ENCODE measurements around the gene FIS1.
"Not testable (repeated sequence)": the region's sequence is repeated elsewhere in the genome, so short reads cannot be mapped to it uniquely, and the experiment has no call there.

FIS1 gene

GRCh38 chr7:101255796-101256195 is 10.9 kb upstream of the FIS1 start:
- no peak for DNase-seq (ENCODE audit: low spot score)

- not testable (repeated sequence) for DNase-seq (ENCODE audit: low spot score)
These were observed 8.3 kb upstream of the FIS1 start for GRCh38 chr7:101253199-101253598.

- peak; percentile 99 for DNase-seq (ENCODE audit: low spot score)
These were observed 7.2 kb upstream of the FIS1 start for GRCh38 chr7:101251871-101252659.

DNA sequence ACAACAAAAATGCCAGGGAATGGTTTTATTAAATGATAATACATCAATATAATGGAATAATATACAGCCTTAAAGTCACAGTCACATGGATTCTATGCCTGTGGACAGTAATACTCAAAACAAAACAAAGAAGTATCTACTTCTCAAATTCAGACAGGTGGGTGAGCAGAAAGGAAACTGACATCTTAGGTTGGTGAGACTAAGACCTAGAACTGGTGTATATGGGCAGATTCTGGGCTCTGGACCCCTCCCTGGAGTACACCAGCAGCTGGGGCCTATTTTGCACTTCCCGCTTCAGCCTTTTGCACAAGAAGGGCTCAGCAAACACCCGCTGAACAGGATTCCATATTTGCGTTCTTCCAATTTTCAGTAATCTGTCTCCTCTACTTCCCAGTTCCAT is 5.4 kb upstream of the FIS1 start:
- DNase-seq (ENCODE audit: low spot score) = no peak

DNA sequence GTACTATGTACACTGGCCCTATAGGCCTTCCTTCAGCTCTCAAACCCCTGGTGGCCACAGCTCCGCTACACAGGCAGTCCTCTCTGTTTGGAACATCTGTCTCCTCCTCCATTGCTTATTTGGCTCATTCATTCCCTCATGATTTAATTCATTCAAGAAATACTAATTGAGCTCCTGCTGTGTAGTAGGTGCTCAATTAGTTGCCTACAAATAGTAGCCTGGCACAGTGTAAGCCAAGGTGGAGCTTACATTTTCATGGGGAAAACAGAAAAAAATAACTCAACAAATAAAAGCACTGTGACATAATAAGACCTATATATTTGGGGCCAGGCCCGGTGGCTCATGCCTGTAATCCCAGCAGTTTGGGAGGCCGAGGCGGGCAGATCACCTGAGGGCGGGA is 3.4 kb upstream of the FIS1 start:
- DNase-seq (ENCODE audit: low spot score) = no peak

DNA sequence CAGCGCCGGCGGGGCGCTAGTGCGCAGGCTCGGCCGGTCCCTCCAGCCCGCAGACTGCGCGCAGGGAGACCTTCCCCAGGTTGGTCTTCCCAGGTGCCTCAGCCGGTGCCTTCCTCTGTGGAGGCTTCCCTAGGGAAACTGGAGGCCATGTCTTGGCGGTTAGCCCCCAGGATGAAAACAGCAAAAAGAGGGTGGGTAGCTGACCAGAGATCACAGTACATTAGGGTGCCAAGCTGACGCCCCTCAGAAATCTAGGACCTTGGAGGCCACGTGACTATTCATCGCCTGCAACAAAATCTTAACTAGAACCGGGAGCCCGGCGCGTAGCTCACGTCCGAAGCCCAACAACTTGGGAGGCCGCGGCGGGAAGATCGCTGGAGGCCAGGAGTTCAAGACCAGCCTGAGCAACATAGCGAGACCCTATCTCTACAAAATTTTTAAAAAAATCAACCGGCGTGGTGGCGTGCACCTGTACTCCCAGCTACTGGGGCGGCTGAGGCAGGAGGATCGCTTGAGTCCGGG is 327 bp upstream of the FIS1 start:
- no peak for DNase-seq (ENCODE audit: low spot score)

GRCh38 chr7:101243646-101244374 is 1.1 kb downstream of the FIS1 start:
- DNase-seq (ENCODE audit: low spot score) = peak; percentile 25

GRCh38 chr7:101241443-101242349 is 3.2 kb downstream of the FIS1 start:
- DNase-seq (ENCODE audit: low spot score) = no peak

DNA sequence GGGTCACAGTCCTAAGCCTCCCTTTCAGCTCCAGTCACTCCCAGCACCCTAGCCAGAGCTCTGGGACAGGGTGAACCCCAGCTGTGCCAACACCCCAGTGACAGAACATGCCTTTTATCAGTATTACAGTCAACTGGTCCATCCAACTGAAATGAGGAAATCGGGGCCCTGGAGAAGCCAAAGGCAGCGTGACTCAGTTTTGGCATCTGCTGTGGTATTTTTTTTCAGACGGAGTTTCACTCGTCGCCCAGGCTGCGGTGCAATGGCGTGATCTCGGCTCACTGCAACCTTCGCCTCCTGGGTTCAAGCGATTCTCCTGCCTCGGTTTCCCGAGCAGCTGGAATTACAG is 3.9 kb downstream of the FIS1 start:
- no peak for DNase-seq (ENCODE audit: low spot score)

- DNase-seq (ENCODE audit: low spot score) = no peak
These were observed 4.5 kb downstream of the FIS1 start for GRCh38 chr7:101240226-101241014.

- DNase-seq (ENCODE audit: low spot score) = no peak
These were observed 5.0 kb downstream of the FIS1 start for GRCh38 chr7:101239951-101240220.

DNA sequence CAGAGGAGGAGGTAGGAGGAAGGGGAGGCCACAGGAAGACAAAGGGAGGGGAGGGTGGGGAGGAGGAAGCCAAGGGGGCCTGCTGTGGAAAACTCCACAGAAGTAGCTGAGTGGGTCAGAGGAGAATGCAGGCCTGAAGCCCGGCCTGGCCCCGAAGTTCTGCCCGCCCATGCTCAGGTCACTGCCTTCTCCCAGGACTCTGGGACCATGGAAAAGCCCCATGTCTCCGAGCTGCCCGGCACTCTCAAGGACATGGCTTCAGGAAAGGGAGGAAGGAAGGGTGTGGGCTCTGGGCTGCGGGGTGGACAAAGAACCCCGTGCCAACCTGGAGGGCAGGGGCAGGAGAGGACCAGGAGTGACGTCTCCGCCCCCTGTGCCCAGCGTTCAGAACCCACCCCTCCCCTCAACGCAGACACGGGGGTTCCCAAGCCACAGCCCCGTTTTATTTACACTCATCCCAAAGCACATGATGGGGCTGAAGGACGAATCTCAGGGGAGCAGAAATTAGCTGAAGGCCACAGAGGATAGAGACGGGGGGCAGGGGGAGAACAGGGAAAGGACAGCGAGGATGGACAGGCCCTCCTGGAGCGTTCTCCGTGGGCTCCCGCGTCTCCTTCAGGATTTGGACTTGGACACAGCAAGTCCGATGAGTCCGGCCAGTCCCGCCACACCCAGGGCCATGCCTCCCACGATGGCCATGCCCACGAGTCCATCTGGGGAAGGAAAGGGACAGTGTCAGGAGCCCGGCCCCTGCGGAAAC is 5.5 kb downstream of the FIS1 start:
- no peak for DNase-seq (ENCODE audit: low spot score)

DNA sequence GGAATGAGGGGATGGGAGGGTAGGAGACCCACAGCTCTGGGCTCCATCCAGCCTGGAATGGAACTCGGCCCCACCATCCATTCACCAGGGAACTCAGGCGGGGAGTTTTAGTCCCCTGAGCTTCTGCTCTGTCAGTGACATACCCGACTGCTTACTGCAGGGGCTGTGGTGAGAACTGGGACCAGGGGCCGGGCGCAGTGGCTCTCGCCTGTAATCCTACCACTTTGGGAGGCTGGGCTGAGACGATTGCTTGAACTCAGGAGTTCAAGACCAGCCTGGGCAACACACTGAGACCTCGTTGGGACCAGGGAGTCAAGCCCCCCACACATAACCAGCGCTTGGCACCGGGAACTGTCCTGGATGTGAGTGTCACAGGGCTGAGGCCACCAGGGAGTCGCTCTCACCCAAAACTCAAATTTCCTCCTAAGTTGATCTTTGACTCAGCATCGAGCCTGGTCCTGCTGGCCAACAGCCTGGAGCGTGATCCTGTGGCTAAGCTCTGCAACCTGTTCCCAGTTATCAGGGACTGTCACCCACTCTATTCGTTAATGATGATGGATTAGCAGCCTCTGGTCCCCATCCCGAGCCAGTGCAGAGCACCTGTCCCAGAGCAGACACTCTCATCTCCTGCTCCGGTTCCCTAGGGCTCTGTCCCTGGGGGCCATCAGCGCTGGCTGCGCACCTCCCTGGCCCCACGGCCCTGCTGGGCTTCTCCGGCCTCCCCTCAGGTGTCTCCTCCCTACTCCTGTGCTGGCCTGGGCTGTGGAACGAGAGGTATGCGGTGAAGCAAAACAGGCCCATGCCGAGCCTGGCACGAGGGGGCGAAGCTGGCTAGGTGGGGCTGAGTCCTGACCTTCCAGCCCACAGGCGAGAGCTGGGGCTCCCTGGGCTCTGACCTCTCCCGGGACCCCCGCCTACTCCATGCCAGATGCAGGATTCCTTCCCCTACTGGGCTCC is 6.4 kb downstream of the FIS1 start:
- DNase-seq (ENCODE audit: low spot score) = no peak

DNA sequence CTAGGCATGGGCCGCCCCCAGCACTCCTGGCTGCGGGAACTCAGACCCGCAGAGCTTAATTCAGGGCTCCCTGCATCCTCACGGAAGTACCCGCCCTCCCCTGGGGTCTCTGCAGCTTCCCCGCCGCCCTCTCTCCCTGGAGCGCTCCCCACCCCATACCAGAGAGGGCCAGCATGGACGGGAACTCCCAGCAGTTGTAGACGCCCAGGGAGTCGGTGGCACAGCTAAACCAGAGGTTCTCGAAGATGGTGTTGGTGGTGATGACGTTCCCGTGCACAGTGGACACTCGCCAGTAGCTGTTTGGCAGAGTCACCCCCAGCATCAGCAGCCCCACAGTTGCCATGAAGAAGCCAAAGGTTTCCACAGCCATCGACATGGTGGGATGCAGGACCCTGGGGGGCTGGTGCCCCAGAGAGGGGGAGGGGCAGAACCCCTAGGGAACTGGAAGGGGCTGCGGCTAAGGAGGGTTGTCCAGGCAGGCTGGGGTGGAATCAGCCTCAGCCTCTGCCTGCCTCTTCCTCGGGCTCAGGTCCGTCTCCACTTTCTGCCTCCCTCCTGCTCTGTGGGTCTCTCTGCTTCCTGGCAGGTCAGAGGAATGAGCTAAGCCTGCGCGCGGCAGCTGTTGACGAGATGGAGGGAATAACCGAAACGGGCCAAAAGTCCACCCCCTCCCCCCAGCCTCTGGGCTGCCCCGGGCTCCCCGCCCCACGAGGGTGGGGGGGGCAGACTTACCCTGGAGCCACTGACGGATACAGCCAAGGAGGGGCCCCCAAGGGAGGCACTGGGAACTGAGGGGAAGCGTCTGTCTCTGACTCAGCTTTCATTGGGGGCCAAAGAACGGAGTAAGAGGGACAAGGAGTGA is 7.4 kb downstream of the FIS1 start, which contains the start of gene CLDN15:
Gene CLDN15, minus strand, starts transcription at position 597 of the 862 bp plus-strand sequence. Its CDS starts 221 bp downstream, at position 376.
- DNase-seq (ENCODE audit: low spot score) = peak; percentile 9

DNA sequence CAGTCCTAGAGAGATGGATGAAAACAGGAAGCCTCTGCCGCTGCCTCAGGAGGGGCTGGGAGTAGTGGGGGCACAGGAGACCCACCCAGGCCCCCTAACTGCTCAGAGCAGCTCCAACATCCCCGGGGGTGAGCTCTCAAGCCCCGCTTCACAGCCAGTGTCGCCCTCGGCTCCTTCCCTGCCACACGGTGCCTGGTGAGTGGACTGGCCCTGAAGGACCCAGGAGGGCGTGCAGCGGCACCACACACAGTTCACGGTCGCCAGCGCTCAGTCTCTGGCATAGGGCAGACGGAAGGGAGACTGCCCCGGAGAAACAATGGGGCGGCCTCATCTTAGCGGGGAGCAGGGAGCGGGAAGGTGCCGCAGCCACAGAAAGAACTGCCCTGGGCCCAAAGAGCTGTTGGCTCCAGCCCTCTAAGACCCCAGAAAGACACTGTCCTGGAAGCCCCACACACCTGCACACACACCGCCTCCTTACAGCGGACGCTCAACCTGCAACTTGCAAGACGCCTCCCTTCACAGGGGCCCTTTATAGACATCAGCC is 8.5 kb downstream of the FIS1 start:
- DNase-seq (ENCODE audit: low spot score) = no peak

GRCh38 chr7:101235522-101235921 is 9.4 kb downstream of the FIS1 start:
- DNase-seq (ENCODE audit: low spot score) = no peak

DNA sequence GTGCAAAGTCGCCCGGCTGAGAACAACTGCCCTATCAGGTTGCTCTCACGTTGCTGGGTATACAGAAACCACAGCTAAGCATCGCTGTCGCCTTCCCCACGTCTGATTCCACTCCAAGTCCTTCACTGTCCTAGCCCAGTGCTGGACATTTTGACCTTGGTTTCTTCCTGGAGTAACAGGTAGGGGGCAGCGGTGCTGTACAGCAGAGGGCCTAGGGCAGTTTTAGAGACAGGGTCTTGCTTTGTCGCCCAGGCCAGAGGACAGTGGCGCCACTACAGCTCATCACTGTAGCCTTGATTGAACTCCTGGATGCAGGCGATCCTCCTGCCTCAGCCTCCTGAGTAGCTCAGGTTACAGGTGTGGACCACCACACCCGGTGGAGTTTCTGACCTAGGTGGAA is 9.8 kb downstream of the FIS1 start:
- DNase-seq (ENCODE audit: low spot score) = peak; percentile 11

DNA sequence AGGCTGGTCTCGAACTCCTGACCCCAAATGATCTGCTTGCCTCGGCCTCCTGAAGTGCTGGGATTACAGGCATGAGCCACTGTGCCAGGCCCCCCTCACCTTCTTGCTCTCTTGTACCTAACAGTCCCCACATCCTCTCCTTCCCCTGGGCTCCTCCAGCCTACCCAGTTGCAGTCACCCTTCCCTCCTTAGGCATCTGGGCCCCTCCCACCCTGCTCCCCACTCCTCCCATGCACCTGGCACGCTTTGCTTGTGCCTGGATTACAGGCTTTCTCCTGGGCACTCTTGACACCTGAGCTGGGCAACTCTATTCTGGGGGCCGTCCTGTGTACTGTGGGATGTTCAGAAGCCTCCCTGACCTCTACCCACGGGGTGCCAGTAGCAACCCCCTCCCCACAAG is 10.2 kb downstream of the FIS1 start:
- DNase-seq (ENCODE audit: low spot score) = no peak
